ENCODE measurements around the gene CTU2. TPM values are rescaled to one million over a fixed set of nuclear protein-coding genes. Genes with fewer than 3 reads are reported as not detected.

CTU2 gene
- total RNA-seq, 1 experiment from 2014 or later: 52.4 TPM

DNA sequence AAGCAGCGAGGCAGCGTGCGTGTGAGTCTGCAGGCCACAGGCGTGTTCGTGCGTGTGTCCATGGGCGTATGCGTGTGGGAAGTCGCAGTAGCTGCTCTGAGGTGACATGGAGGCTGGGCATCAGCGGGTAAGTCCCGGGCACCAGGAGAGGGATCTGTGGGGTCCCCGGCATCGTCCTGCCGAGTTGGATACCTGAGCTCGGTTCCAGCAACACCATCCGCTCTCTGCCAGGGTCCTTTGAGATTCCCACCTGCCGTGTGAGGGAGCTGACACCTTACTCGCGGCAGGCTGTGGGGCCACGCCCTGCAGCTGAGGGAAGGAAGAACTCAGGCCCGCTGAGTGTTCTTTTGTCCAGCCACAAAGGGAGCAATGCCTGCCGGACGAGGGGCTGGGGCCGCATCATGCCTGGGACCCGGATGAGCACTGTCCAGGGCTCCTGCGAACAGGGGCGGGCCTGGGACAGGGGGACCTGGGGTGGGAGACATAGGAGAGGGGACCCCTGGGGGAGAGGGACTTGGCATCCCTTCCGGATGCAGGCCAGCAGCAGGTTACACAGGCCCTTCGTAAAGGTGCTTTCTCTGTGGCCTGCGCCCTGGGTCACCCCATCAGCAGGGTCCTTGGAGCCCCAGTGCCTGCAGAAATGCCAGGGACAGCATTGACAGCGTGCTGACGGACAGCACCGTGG is 15.0 kb upstream of the CTU2 start:
- H3K4me1 Mint-ChIP-seq: peaks cover 6% of the 10 kb centered on the region; the same call in 1 of the 2 replicates
- DNase-seq (ENCODE audit: low spot score) (no peak), ATAC-seq (no peak)
- ChIA-PET CTCF (interaction anchor here (0.6 to 0.7 kb wide), 2 partner anchors 46 to 87 kb away, joined by 4 read pairs; no protein-coding TSS in a partner anchor), POLR2A (no interaction called here)
- H3K9me3 Mint-ChIP-seq: no peaks in the 10 kb centered on the region
- peak overlapping the region; percentile 81; the same call in 1 of the 2 replicates for H3K27ac Mint-ChIP-seq
- peaks cover 28% of the 10 kb centered on the region for H3K27me3 Mint-ChIP-seq (ENCODE audit: low read depth)
- TF ChIP-seq OVOL2 (CRISPR knock-in tag; IDR thresholded peaks at IDR 0.05; ENCODE audit: borderline replicate concordance): no peak
- TF ChIP-seq, protein P1, sequence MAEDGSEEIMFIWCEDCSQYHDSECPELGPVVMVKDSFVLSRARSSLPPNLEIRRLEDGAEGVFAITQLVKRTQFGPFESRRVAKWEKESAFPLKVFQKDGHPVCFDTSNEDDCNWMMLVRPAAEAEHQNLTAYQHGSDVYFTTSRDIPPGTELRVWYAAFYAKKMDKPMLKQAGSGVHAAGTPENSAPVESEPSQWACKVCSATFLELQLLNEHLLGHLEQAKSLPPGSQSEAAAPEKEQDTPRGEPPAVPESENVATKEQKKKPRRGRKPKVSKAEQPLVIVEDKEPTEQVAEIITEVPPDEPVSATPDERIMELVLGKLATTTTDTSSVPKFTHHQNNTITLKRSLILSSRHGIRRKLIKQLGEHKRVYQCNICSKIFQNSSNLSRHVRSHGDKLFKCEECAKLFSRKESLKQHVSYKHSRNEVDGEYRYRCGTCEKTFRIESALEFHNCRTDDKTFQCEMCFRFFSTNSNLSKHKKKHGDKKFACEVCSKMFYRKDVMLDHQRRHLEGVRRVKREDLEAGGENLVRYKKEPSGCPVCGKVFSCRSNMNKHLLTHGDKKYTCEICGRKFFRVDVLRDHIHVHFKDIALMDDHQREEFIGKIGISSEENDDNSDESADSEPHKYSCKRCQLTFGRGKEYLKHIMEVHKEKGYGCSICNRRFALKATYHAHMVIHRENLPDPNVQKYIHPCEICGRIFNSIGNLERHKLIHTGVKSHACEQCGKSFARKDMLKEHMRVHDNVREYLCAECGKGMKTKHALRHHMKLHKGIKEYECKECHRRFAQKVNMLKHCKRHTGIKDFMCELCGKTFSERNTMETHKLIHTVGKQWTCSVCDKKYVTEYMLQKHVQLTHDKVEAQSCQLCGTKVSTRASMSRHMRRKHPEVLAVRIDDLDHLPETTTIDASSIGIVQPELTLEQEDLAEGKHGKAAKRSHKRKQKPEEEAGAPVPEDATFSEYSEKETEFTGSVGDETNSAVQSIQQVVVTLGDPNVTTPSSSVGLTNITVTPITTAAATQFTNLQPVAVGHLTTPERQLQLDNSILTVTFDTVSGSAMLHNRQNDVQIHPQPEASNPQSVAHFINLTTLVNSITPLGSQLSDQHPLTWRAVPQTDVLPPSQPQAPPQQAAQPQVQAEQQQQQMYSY (CRISPR knock-in tag; IDR thresholded peaks at IDR 0.05): no peak
- TF ChIP-seq, protein P2, sequence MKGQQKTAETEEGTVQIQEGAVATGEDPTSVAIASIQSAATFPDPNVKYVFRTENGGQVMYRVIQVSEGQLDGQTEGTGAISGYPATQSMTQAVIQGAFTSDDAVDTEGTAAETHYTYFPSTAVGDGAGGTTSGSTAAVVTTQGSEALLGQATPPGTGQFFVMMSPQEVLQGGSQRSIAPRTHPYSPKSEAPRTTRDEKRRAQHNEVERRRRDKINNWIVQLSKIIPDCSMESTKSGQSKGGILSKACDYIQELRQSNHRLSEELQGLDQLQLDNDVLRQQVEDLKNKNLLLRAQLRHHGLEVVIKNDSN (CRISPR knock-in tag; IDR thresholded peaks at IDR 0.05): no peak
- TF ChIP-seq MXD4 (CRISPR knock-in tag; IDR thresholded peaks at IDR 0.05; ENCODE audit: borderline replicate concordance): no peak
- no peak for TF ChIP-seq JAZF1 (CRISPR knock-in tag; IDR thresholded peaks at IDR 0.05)
- TF ChIP-seq ZNF219 (CRISPR knock-in tag; IDR thresholded peaks at IDR 0.05; ENCODE audit: borderline replicate concordance): no peak
- TF ChIP-seq ESRRA (CRISPR knock-in tag; IDR thresholded peaks at IDR 0.05; ENCODE audit: borderline replicate concordance): no peak
- TF ChIP-seq MYBL2 (CRISPR knock-in tag; IDR thresholded peaks at IDR 0.05): no peak
- no peak for TF ChIP-seq ZNF671 (CRISPR knock-in tag; IDR thresholded peaks at IDR 0.05)
- TF ChIP-seq JUN (CRISPR knock-in tag; IDR thresholded peaks at IDR 0.05): no peak
- TF ChIP-seq, protein P3, sequence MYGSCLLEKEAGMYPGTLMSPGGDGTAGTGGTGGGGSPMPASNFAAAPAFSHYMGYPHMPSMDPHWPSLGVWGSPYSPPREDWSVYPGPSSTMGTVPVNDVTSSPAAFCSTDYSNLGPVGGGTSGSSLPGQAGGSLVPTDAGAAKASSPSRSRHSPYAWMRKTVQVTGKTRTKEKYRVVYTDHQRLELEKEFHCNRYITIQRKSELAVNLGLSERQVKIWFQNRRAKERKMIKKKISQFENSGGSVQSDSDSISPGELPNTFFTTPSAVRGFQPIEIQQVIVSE (CRISPR knock-in tag; IDR thresholded peaks at IDR 0.05; ENCODE audit: borderline replicate concordance): no peak
- TF ChIP-seq, protein P4, sequence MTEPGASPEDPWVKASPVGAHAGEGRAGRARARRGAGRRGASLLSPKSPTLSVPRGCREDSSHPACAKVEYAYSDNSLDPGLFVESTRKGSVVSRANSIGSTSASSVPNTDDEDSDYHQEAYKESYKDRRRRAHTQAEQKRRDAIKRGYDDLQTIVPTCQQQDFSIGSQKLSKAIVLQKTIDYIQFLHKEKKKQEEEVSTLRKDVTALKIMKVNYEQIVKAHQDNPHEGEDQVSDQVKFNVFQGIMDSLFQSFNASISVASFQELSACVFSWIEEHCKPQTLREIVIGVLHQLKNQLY (CRISPR knock-in tag; IDR thresholded peaks at IDR 0.05): no peak
- TF ChIP-seq, protein P5, sequence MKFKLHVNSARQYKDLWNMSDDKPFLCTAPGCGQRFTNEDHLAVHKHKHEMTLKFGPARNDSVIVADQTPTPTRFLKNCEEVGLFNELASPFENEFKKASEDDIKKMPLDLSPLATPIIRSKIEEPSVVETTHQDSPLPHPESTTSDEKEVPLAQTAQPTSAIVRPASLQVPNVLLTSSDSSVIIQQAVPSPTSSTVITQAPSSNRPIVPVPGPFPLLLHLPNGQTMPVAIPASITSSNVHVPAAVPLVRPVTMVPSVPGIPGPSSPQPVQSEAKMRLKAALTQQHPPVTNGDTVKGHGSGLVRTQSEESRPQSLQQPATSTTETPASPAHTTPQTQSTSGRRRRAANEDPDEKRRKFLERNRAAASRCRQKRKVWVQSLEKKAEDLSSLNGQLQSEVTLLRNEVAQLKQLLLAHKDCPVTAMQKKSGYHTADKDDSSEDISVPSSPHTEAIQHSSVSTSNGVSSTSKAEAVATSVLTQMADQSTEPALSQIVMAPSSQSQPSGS (CRISPR knock-in tag; IDR thresholded peaks at IDR 0.05; ENCODE audit: borderline replicate concordance, low read depth): no peak
- no peak for TF ChIP-seq ZNF423 (CRISPR knock-in tag; IDR thresholded peaks at IDR 0.05)
- TF ChIP-seq, protein P6, sequence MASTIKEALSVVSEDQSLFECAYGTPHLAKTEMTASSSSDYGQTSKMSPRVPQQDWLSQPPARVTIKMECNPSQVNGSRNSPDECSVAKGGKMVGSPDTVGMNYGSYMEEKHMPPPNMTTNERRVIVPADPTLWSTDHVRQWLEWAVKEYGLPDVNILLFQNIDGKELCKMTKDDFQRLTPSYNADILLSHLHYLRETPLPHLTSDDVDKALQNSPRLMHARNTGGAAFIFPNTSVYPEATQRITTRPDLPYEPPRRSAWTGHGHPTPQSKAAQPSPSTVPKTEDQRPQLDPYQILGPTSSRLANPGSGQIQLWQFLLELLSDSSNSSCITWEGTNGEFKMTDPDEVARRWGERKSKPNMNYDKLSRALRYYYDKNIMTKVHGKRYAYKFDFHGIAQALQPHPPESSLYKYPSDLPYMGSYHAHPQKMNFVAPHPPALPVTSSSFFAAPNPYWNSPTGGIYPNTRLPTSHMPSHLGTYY (CRISPR knock-in tag; IDR thresholded peaks at IDR 0.05): no peak
- no peak for TF ChIP-seq ZBTB21 (CRISPR knock-in tag; IDR thresholded peaks at IDR 0.05; ENCODE audit: borderline replicate concordance)
- no peak for TF ChIP-seq NFE2L1 (CRISPR knock-in tag; IDR thresholded peaks at IDR 0.05)
- TF ChIP-seq, protein P7, sequence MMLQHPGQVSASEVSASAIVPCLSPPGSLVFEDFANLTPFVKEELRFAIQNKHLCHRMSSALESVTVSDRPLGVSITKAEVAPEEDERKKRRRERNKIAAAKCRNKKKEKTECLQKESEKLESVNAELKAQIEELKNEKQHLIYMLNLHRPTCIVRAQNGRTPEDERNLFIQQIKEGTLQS (CRISPR knock-in tag; conservative IDR thresholded peaks at IDR 0.05): no peak
- no peak for TF ChIP-seq FOXJ3 (CRISPR knock-in tag; IDR thresholded peaks at IDR 0.05; ENCODE audit: borderline replicate concordance)
- H3K36me3 Mint-ChIP-seq: no peaks in the 10 kb centered on the region
- H3K4me3 Mint-ChIP-seq: no peak overlapping the region
